NCI-H510A treated with DMSO at 0.1 percent for 48 hours (cell line): Measurements from ENCODE around the gene PIK3CA.

Source experiments
- DNase-seq: peaks from one replicate; lab custom pipeline; 2025; lab: John Stamatoyannopoulos, UW

PIK3CA gene

DNA sequence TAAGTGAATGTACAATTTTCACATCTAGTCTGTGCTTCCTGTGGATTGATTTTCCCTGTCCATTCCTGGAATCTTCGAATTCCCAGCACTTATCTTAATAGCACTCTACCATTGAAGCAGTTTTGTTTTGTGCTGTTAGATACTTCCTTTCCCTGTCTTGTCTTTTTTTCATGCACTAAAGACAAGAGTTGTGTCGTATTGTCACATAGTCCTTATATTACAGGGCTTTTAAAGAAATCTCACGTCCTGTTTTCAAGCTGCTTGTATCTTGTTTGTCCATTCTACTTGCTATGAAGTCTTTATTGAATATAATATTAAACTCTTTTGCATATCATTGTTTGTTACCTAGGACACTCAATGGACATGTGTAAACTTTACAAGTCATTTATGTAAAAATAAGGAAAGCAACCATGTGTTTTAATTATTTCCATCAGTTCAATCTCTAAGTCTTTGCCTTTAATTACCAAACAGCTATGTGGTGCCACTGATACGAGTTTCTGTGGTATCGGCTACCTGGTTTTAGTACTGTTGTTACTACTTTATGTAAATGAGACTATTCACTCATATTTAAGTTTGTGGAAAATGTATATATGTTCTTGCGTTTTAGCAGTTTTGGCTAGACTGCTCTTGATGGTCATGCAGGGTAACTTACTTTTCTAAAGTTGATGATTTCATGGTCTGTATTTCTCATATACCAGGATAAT, 10.3 kb downstream of the PIK3CA start:
- no peak for DNase-seq

DNA sequence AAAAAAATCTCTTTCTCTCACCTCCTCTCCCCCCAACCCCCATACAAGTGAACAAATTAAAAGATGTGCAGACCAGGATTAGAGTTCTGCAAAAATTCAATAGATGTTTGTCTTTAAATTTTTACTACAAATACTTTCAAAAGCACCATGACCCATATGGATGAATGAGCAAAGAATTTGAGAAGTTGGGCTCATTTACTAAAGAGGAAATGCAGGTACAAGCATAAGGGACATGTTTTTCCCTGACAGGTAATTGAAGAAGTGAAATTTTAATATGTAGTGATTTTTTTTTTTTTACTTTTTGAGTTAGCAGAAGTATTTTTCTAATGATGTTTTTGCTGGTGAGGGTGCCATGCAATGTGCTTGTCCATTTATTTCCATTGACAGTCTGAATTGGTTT, 15.3 kb downstream of the PIK3CA start:
- DNase-seq, result no peak

DNA sequence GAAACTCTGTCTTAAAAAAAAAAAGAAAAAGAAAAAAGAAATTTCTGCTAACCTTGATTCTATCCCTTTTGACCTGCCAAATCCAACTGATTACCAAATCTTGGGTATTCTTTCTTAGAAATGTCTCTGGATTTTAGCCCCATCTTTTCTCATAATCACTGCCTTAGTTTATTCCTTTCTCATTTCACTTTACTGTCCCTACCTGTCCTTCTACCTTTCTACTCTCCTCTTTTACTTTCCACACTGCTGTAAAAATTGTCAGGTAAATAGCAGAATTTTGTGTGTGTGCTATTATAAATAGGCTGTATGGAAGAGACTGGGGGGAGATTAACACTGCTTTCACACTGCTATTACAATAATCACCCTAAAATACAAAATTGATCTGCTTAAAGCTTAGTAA, 16.7 kb downstream of the PIK3CA start:
- no peak for DNase-seq

DNA sequence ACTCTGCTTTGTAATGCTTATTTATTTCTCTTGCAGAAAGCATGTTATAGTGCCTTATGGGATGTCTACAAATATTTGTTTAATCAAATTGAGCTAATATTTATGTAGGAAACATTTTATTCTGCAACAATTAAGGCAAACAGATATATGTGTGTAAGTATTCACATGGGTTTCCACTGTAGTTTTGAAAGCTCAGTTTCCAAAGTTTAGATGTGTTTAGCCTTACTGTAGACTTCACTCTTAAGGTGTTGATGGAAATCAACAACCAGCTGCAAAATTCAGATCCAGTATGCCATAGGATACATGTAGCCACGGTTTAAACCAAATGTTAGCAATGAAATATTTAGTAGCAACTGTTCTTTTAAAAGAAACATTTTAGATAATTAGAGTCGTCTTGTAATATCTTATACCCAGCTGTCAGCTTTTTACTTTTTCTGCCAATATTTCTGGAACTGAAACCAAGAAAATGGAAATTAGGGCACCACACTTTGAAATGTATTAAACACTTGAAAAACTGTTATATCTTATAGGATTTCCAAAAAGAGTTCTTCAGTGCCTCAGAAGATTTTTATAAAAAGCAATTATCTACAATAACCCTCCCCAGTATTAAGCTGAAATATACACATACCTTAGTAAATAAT, 18.5 kb downstream of the PIK3CA start:
- DNase-seq, result no peak

DNA sequence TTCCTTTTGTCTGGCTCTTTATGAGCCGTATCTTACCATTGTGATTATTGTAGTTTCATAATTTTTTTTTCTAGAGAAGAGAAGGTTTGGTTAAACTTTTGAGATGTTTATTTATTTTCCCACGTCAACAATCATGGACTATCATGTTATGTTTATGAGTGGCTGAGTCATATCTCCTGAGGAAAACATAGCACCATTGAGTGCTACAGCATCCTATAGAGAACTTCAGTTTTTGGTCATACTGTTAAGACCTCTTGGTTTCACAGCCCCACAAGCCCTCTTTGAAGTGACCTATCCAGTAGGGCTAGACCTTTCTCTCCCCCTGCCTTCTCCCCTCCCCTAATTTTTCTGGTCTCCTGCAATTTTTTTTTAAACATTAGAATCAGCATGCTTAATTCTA, 20.8 kb downstream of the PIK3CA start:
- DNase-seq, result no peak

DNA sequence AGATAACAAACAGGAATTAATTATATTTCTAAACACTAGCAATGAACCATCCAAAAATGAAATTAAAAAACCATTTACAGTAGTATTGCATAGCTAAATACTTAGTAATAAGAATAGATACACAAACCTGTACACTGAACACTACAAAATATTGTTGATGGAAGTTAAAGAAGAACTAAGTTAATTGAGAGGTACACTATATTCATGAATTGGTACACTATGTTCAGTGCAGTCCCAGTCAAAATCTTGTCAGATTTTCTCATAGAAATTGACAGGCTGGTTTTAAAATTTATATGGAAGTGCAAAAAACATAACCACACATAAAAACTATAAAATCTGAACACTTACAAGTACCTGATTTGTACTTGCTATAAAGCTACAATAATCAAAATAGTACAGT, 24.4 kb downstream of the PIK3CA start:
- no peak for DNase-seq

DNA sequence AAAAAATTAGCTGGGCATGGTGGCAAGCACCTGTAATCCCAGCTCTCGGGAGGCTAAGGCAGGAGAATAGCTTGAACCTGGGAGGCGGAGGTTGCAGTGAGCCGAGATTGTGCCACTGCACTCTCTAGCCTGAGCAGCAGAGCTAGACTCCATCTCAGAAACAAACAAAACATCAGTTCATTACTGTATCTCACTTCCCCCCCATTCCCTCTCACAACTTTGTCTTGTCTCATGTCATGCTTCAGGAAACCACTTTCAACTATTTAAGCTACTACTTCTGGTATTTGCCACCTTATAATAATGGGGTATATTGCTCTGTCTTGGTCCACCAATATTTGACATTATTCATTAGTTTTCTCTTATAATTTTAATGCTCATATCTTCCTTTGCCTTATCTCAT, 26.2 kb downstream of the PIK3CA start:
- DNase-seq, result no peak

DNA sequence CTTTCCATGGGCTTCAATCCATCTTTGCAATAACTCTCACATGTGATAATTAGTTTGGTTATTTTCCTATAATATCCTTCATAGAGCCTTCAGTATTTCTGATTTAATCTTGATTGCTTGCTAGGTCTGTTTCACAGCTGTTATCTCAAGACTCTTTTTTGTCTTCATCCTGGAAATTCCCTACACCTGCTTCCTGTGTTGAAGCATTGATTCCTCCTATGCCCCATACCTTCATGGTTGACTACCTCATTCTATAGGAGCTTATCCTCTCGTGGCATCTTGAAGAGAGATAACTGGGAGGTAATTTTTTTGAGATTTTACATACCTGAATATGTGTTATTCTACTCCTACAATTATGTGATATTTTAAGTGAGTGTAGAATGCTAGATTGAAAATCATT, 26.7 kb downstream of the PIK3CA start:
- no peak for DNase-seq

DNA sequence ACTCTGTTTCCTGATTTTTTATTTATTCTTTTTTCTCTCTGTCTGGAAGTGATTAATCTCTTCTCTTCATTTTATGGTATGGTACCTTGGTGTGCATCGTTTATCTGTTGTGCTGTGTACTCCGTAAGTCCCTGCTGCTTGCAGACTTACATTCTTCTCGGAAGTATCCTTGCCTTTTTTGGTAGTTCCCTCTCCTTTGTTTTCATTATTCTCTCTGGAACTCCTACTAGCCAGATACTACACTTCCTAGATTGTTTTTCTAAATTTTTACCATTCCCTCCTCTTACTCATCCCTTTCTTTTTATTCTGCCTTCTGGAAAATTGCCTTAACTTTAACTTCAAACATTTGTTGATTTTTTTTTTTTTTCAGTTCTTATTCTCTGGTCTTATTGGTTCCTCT, 27.2 kb downstream of the PIK3CA start:
- no peak for DNase-seq

DNA sequence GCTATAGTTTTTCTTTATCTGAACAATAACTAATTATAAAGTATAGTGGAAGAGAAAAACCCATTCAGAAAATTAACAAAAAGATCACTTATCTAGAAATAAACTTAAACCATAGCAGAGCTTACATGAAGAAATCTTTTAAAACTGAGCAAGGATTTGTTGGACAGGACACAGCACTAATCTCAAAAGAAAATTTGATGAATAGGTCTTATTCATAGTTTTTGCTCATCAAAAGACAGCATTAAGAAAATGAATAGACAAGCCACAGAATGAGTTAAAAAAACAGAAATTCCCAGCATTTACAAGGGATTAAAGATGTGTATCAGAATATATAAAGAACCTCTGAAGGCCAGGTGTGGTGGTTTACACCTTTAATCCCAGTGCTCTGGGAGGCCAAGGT, 29.5 kb downstream of the PIK3CA start:
- DNase-seq, result no peak

DNA sequence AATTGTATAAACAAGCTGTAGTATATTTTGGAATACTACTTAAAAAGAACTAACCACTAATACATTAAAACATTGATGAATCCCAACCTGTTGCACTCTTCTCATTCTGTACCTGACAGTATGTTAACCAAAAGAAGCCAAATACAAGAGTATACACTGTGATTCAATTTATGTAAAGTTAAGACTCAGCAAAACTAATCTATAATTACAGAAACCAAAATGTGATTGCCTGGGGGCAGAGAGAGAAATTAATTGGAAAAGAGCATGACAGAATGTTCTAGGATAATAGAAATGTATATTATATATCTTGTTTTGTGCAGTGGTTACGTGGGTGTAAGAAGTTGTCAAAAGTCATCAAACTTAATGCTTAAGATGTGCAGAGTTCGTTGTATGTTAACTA, 31.1 kb downstream of the PIK3CA start:
- no peak for DNase-seq

DNA sequence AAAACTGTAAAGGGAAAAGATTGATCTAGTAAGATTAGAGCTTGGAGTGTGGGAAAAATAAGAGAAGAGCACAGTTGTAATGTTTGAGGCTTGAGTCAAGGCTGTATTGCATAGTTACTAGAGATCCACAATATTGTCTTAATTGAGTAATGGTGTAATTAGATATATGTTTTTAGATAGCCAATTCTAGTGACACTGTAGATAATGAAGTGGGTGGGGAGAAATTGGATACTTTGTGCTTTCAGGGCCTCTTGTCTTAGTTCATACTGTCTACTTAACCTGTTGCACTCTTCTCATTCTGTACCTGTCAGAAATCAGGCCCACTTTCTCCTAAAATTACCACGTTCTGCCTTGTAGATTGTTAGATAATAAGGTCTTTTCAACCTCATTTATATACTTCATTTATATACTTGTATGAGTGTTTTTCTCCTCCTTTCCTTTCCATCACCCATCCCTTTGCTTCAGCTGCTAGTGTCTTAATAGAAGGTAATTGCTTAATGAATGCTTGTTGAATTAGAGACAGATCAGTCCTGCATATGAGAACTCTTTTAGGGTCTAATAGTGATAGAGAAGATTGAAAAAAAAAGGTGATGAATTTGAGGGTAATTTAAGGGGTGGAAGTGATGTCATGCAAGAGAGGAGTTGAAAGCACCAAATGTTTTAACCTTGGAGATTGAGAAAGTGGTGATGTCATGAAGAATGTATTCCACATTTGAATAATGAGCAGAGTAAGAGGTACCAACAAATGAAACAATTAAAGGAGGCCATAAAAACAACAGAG, 32.0 kb downstream of the PIK3CA start:
- peak; percentile 53 for DNase-seq

DNA sequence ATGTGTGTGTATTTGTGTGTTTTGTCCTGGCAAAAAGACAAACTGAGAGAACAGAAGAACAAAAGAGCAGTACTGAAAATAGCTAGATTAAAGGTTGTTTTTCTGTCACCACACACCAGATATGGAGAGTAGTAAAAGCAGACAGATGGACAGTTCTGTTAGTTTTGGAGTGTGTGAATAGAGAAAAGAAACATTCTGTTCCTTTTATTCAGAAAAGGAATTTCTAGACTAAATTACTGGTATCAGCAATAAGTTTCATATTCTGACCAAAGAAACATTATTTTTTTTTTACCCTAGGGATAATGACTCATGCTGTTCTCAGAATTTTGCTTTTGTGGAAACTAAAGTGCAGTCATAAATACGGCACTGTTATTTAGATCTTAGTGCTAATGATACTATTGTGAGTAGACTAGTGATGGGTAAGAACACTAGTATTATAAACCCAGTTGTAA, 32.9 kb downstream of the PIK3CA start:
- no peak for DNase-seq

DNA sequence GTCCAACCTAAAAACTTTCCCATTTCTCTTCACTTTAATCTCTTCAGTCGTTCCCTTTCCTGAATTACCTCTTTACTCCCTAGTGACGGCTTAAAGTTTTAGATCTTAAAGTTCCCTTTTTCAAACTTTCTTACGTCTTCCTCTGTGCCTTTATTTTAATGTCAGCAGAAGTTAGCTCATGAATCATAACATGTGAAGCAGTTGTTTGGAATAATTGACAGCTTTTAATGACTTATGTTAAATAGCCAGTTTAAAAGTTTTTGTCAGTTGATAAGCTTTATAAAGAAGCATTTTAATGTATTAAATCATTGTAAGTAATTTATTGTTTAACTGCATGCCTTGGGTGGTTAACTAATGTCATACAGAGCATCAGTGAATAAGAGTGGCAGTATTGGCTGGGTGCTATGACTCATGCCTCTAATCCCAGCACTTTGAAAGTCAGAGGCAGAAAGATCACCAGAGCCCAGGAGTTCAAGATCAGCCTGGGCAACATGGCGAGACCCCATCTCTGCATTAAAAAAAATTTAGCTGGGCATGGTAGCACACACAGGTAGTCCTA, 33.9 kb downstream of the PIK3CA start:
- DNase-seq, result no peak

DNA sequence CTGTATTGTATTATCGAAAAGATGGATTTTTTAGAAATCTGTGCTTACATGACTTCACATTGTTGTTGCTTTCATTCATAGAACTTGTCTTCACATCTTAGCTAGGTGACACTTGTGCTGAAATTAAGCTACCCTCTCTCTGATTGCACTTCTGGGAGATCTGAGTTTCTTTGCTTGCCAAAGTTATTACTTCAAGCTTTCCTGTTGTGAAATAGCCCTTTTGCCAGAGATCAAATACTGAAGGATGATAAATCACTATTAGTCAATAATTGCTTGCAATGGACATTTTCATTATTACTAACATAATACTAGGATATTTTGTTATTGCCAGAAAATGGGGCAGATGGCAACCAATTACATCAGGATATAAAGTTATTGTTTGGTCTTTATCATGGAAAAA, 34.7 kb downstream of the PIK3CA start:
- DNase-seq, result no peak

DNA sequence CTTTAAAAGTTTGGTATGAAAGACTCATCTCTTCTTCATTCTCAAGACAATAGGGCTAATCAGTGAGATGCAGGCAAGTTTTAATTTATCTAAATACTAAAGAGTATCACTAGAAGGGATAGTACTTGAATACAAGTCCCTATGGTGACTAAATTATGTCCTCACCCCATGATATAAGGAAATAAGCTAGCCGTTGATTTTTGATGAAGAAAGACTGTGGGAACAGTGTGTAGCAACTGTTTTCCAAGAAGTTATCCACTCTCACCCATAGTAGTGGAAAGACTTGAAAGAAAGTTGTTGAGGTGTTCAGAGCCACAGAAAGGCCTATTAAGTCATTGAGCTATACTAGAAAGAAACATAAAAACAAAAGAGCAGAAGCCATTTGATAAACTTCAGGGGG, 36.7 kb downstream of the PIK3CA start:
- DNase-seq, result no peak

DNA sequence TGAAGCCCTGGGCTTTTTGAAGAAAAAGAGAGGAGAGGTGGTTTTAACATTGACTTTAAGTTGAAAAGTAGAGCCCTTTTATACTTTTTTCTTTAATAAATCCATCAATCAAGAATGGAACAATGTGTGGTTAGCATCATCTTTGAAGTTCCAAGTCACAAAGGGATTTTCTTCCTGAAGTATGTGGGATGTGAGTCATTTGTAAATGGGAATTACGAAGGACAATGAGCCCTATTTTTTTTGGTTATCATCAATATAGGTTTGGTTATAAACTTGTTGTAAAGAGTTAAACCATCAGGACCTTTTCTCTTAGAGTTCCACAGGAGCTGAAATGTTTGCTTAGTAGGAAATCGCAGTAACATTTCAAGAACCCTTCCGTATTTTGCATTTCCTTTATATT, 38.3 kb downstream of the PIK3CA start:
- no peak for DNase-seq

DNA sequence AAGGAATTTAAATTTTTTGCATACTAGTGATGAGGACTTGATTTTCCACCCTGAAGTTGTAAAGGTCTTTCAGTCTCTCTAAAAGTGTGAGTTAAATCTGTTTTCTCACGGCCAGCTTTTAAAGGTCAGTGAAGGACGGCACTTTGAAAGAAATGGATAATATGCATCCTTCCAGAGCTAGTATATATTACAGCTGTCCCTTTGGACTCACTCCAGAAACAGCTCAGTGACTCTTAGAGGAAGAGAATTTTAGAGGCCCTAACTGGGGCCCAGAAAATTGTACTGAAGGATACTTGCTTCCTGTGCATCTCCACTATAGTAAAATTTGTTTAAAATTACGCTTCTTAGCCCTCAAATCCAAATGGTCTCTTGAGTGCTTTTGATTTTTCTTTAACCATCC, 41.6 kb downstream of the PIK3CA start:
- DNase-seq, result no peak

DNA sequence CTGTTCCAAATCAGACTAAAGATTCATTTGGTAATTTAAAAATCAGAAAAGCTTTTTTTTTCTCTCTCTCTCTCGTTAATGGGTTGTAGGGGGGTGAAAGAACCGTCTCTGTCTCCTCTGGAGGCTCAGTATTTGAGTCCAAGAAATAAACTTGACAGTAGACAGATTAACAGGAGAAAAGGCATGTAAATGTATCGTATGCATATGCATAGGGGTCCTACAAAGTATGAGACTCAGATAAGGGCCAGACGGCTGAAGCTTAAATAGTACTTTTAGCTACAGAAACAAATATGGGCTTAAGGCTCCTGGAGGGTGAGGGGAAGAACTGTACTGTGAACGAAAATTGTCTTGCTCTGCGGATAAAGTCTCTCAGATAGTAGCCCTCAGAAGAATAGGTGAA, 42.4 kb downstream of the PIK3CA start:
- no peak for DNase-seq

DNA sequence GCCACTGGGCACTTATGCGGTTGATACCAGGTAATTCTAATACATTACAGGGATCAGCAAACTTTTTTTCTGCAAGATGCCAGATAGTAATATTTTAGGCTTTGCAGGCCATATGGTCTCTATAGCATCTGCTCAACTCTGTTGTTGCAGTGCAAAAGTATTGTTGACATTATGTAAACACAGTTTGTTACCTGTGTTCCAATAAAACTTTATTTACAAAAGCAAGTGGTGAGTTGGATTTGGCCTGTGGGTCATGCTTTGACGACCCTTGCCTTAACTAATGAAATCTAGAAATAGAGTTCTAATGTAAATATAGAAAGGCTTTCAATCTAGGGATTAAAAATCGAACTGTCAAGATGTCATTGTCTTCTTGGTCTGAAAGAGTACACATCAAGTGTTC, 44.4 kb downstream of the PIK3CA start:
- no peak for DNase-seq

DNA sequence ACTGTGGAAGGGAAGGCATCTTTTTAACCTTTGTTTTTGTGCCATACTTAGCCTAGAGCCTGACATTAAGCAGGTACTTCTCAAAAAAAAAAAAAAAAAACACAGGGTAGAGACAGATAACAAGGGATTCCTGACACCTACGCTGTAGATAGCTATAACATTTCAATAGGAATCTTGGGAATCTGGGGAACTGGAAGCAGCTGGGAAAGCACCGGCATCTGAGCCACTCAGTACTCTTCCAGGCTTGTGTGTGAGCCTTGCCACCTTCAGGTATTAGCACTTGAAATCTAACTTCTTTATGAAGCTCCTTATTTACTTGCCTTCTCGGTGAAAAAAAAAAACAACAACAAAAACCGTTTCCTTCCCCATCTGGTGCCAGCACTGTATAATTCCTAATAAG, 46.8 kb downstream of the PIK3CA start:
- no peak for DNase-seq

DNA sequence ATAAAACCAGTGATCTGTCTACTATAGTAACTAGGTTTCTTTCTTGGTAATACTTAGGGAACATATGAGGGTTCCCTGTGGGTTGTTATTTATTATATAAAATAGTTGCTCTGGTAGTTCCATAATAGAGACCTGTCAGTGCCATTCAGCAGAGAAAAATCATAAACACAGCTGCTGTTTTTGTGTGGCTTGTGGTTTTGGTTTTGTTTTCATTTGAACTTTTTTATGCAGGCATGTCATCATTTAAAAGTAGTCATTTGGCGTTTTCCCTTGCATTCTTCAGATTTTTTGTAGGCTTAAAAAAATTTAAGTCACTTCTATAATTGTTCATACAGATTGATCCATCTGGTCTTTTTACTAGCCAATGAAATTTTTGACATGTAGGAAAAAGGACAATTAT, 47.9 kb downstream of the PIK3CA start:
- no peak for DNase-seq

DNA sequence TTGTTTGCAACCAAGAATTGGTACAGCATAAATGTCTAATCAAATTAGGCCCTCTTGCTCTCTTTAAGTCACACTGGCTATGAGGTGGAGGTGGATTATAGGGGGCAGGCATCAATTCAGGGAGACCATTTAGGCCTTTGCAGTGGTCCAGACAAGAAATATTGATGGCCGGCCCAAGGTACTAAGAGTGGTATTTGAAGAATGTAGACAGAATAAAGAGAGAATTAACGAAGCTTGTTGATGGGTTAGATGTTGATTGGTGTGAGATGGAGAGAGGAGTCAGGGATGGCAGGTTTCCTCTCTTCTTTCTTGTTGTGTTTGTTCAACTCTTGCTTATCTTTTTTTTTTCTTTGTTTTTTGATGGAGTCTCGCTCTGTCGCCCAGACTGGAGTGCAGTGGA, 48.5 kb downstream of the PIK3CA start:
- no peak for DNase-seq
